ENCODE measurements around the gene TMEM218.
"Not testable (repeated sequence)": the region's sequence is repeated elsewhere in the genome, so short reads cannot be mapped to it uniquely, and the experiment has no call there.

The TMEM218 gene

GRCh38 chr11:125128450-125128849 is 17.0 kb upstream of the TMEM218 start:
- no peak for DNase-seq

GRCh38 chr11:125124618-125124992 is 13.2 kb upstream of the TMEM218 start:
- DNase-seq = no peak

GRCh38 chr11:125123947-125124617 is 12.7 kb upstream of the TMEM218 start:
- DNase-seq = peak; percentile 36

- DNase-seq = no peak
Measured at GRCh38 chr11:125123194-125123946, 11.9 kb upstream of the TMEM218 start.

GRCh38 chr11:125117429-125117828 is 6.0 kb upstream of the TMEM218 start:
- DNase-seq = no peak

GRCh38 chr11:125114518-125114917 is 3.1 kb upstream of the TMEM218 start:
- DNase-seq = no peak

GRCh38 chr11:125112208-125112604 is 780 bp upstream of the TMEM218 start:
- no peak for DNase-seq

GRCh38 chr11:125111001-125111342 is 454 bp downstream of the TMEM218 start:
- DNase-seq = no peak

GRCh38 chr11:125110506-125110905 is 920 bp downstream of the TMEM218 start:
- DNase-seq = no peak

GRCh38 chr11:125108469-125108868 is 3.0 kb downstream of the TMEM218 start:
- DNase-seq = no peak

GRCh38 chr11:125105926-125106325 is 5.5 kb downstream of the TMEM218 start:
- no peak for DNase-seq

- no peak for DNase-seq
Measured at GRCh38 chr11:125102510-125102909, 8.9 kb downstream of the TMEM218 start.

- no peak for DNase-seq
Measured at GRCh38 chr11:125102025-125102424, 9.4 kb downstream of the TMEM218 start.

- DNase-seq = no peak
Measured at GRCh38 chr11:125101596-125101995, 9.8 kb downstream of the TMEM218 start.

- no peak for DNase-seq
Measured at GRCh38 chr11:125100136-125100535, 11.3 kb downstream of the TMEM218 start.

GRCh38 chr11:125094731-125095130 is 16.7 kb downstream of the TMEM218 start:
- DNase-seq = no peak

GRCh38 chr11:125093502-125093901 is 17.9 kb downstream of the TMEM218 start:
- no peak for DNase-seq

GRCh38 chr11:125092669-125093068 is 18.8 kb downstream of the TMEM218 start:
- DNase-seq = no peak

- no peak for DNase-seq
Measured at GRCh38 chr11:125091877-125092664, 19.4 kb downstream of the TMEM218 start.

GRCh38 chr11:125091247-125091876 is 20.1 kb downstream of the TMEM218 start:
- no peak for DNase-seq

- DNase-seq = no peak
Measured at GRCh38 chr11:125090816-125091215, 20.6 kb downstream of the TMEM218 start.

GRCh38 chr11:125090151-125090550 is 21.3 kb downstream of the TMEM218 start:
- DNase-seq = not testable (repeated sequence)

- not testable (repeated sequence) for DNase-seq
Measured at GRCh38 chr11:125089481-125089880, 21.9 kb downstream of the TMEM218 start.

Measured in CD4-positive, alpha-beta T cell treated with Interleukin-15 for 1 hour (primary cell).